WTC11 (cell line): Measurements from ENCODE around the gene MGAT2. TPM values are rescaled to one million over a fixed set of nuclear protein-coding genes. Genes with fewer than 3 reads are reported as not detected.

ENCODE experiments used
- ATF2 ChIP-seq: sonication (generic); formaldehyde crosslinking; IDR thresholded peaks from 2 replicates; pipeline ENCODE4 v1.8.1; 2022; ENCODE audit warnings: low read depth, missing genetic modification reagents, borderline replicate concordance
- ATF3 ChIP-seq: sonication (generic); formaldehyde crosslinking; conservative IDR thresholded peaks from 2 replicates; pipeline ENCODE4 v1.8.1; 2022; ENCODE audit warnings: mild to moderate bottlenecking, missing genetic modification reagents
- ATF6 ChIP-seq: sonication (generic); formaldehyde crosslinking; IDR thresholded peaks from 2 replicates; pipeline ENCODE4 v1.8.1; 2023; ENCODE audit warnings: mild to moderate bottlenecking, missing genetic modification reagents
- CBFB ChIP-seq: sonication (generic); formaldehyde crosslinking; IDR thresholded peaks from 2 replicates; pipeline ENCODE4 v1.8.1; 2022; ENCODE audit warnings: mild to moderate bottlenecking, low read depth, missing genetic modification reagents
- CREM ChIP-seq: sonication (generic); formaldehyde crosslinking; IDR thresholded peaks from 2 replicates; pipeline ENCODE4 v1.8.1; 2022; ENCODE audit warnings: mild to moderate bottlenecking, missing genetic modification reagents, moderate library complexity
- EMX1 ChIP-seq: fragments of 250-450 bp; sonication (Bioruptor Pico); IDR thresholded peaks from 2 replicates; pipeline ENCODE4 v1.8.0; 2021; ENCODE audit warnings: mild to moderate bottlenecking
- FOXK1 ChIP-seq: sonication (generic); formaldehyde crosslinking; IDR thresholded peaks from 2 replicates; pipeline ENCODE4 v1.8.0; 2022; ENCODE audit warnings: mild to moderate bottlenecking, moderate library complexity, missing genetic modification reagents
- FOXP1 ChIP-seq: sonication (generic); formaldehyde crosslinking; IDR thresholded peaks from 2 replicates; pipeline ENCODE4 v1.8.0; 2022; ENCODE audit warnings: missing genetic modification reagents, mild to moderate bottlenecking, moderate library complexity, borderline replicate concordance
- GRHL2 ChIP-seq: fragments of 250-450 bp; sonication (Bioruptor Pico); IDR thresholded peaks from 2 replicates; pipeline ENCODE4 v1.8.0; 2022; ENCODE audit warnings: mild to moderate bottlenecking, moderate library complexity; ENCODE audit not compliant: insufficient replicate concordance, severe bottlenecking
- HMGA2 ChIP-seq: fragments of 250-450 bp; sonication (Bioruptor Pico); IDR thresholded peaks from 2 replicates; pipeline ENCODE4 v1.4.0; 2021; ENCODE audit warnings: mild to moderate bottlenecking, moderate library complexity
- HMGXB4 ChIP-seq: sonication (generic); formaldehyde crosslinking; IDR thresholded peaks from 2 replicates; pipeline ENCODE4 v1.8.1; 2023; ENCODE audit warnings: mild to moderate bottlenecking, moderate library complexity, missing genetic modification reagents
- MAX ChIP-seq: sonication (generic); formaldehyde crosslinking; IDR thresholded peaks from 2 replicates; pipeline ENCODE4 v1.8.0; 2022; ENCODE audit warnings: mild to moderate bottlenecking, missing genetic modification reagents
- MLX ChIP-seq: sonication (generic); formaldehyde crosslinking; IDR thresholded peaks from 2 replicates; pipeline ENCODE4 v1.8.1; 2023; ENCODE audit warnings: mild to moderate bottlenecking, missing genetic modification reagents, moderate library complexity
- NFE2L1 ChIP-seq: sonication (generic); formaldehyde crosslinking; IDR thresholded peaks from 2 replicates; pipeline ENCODE4 v1.8.1; 2023; ENCODE audit warnings: missing genetic modification reagents
- NFYB ChIP-seq: sonication (generic); formaldehyde crosslinking; conservative IDR thresholded peaks from 2 replicates; pipeline ENCODE4 v1.8.0; 2022; ENCODE audit warnings: low read depth, missing genetic modification reagents
- NR1H2 ChIP-seq: sonication (generic); formaldehyde crosslinking; IDR thresholded peaks from 2 replicates; pipeline ENCODE4 v1.9.0; 2021; ENCODE audit warnings: mild to moderate bottlenecking, moderate library complexity, missing genetic modification reagents
- NR2C2 ChIP-seq: sonication (generic); formaldehyde crosslinking; IDR thresholded peaks from 2 replicates; pipeline ENCODE4 v1.8.0; 2022; ENCODE audit warnings: mild to moderate bottlenecking, missing genetic modification reagents
- PRDM15 ChIP-seq: sonication (generic); formaldehyde crosslinking; IDR thresholded peaks from 2 replicates; pipeline ENCODE4 v1.8.0; 2022; ENCODE audit warnings: missing genetic modification reagents
- RELA ChIP-seq: sonication (generic); formaldehyde crosslinking; IDR thresholded peaks from 2 replicates; pipeline ENCODE4 v1.8.1; 2022; ENCODE audit warnings: missing genetic modification reagents, mild to moderate bottlenecking, borderline replicate concordance
- SMAD4 ChIP-seq: sonication (generic); formaldehyde crosslinking; IDR thresholded peaks from 2 replicates; pipeline ENCODE4 v1.8.0; 2022; ENCODE audit warnings: mild to moderate bottlenecking, missing genetic modification reagents
- SOX15 ChIP-seq: fragments of 250-450 bp; sonication (Bioruptor Pico); IDR thresholded peaks from 2 replicates; pipeline ENCODE4 v1.9.0; 2021; ENCODE audit warnings: mild to moderate bottlenecking
- STAT6 ChIP-seq: sonication (generic); formaldehyde crosslinking; conservative IDR thresholded peaks from 2 replicates; pipeline ENCODE4 v1.8.1; 2023; ENCODE audit warnings: mild to moderate bottlenecking, low read depth, missing genetic modification reagents, moderate library complexity
- ZNF121 ChIP-seq: sonication (generic); formaldehyde crosslinking; IDR thresholded peaks from 2 replicates; pipeline ENCODE4 v1.8.0; 2023; ENCODE audit warnings: missing genetic modification reagents
- ZNF232 ChIP-seq: sonication (generic); formaldehyde crosslinking; IDR thresholded peaks from 2 replicates; pipeline ENCODE4 v1.8.0; 2022; ENCODE audit warnings: mild to moderate bottlenecking, missing genetic modification reagents
- ZNF263 ChIP-seq: sonication (generic); formaldehyde crosslinking; IDR thresholded peaks from 2 replicates; pipeline ENCODE4 v1.8.1; 2022; ENCODE audit warnings: low read depth, mild to moderate bottlenecking, moderate library complexity, missing genetic modification reagents
- ZNF396 ChIP-seq: fragments of 250-450 bp; sonication (Bioruptor Pico); IDR thresholded peaks from 2 replicates; pipeline ENCODE4 v1.8.0; 2021; ENCODE audit warnings: mild to moderate bottlenecking, moderate library complexity, borderline replicate concordance
- ZNF671 ChIP-seq: fragments of 250-450 bp; sonication (Bioruptor Pico); IDR thresholded peaks from 2 replicates; pipeline ENCODE4 v1.8.0; 2021; ENCODE audit warnings: mild to moderate bottlenecking
- total RNA-seq: library from RNA; stranded (reverse); gene quantifications from 3 replicates; pipeline ENCODE4 v1.2.3, GENCODE V29; 2021

The MGAT2 gene
- total RNA-seq, 1 experiment from 2014 or later = 25.2 TPM

GRCh38 chr14:49634547-49635334 is 14.1 kb downstream of the MGAT2 start, which contains the start of gene DNAAF2 (continued):
- no peak for TF ChIP-seq ZNF396 (CRISPR knock-in tag)
- TF ChIP-seq NFE2L1 (CRISPR knock-in tag) = 0 out of 2 replicates have a peak, but pooled peaks have one; percentile 25
- TF ChIP-seq MLX (CRISPR knock-in tag) = no peak
- no peak for TF ChIP-seq SOX15
- TF ChIP-seq CBFB (CRISPR knock-in tag) = no peak
- TF ChIP-seq ZNF263 (CRISPR knock-in tag) = no peak
- TF ChIP-seq NR1H2 = no peak
- no peak for TF ChIP-seq HMGA2 (CRISPR knock-in tag)
- TF ChIP-seq CREM = no peak
- no peak for TF ChIP-seq NR2C2 (CRISPR knock-in tag)
- TF ChIP-seq RELA (CRISPR knock-in tag) = no peak
- TF ChIP-seq EMX1 (CRISPR knock-in tag) = peak; percentile 65; the same call in 1 of the 2 replicates
- TF ChIP-seq ZNF671 (CRISPR knock-in tag) = no peak
- TF ChIP-seq STAT6 (CRISPR knock-in tag) = no peak; the same call in 1 of the 2 replicates
- TF ChIP-seq GRHL2 = no peak
- TF ChIP-seq MAX (CRISPR knock-in tag) = peak; percentile 42
- TF ChIP-seq ZNF232 (CRISPR knock-in tag) = peak; percentile 93; the same call in 1 of the 2 replicates
- TF ChIP-seq FOXP1 (CRISPR knock-in tag) = peak; percentile 45
- TF ChIP-seq ZNF121 = no peak
- no peak for TF ChIP-seq SMAD4 (CRISPR knock-in tag)
- no peak for TF ChIP-seq ATF3 (CRISPR knock-in tag)
- peak; percentile 10; the same call in 1 of the 2 replicates for TF ChIP-seq PRDM15 (CRISPR knock-in tag)
- TF ChIP-seq ATF6 (CRISPR knock-in tag) = no peak
- TF ChIP-seq NFYB = no peak
- TF ChIP-seq HMGXB4 (CRISPR knock-in tag) = no peak
- TF ChIP-seq ATF2 = 0 out of 2 replicates have a peak, but pooled peaks have one; percentile 26
- no peak; the same call in 1 of the 2 replicates for TF ChIP-seq FOXK1
